Measurements from ENCODE around the gene TOM1.

TOM1 gene

DNA sequence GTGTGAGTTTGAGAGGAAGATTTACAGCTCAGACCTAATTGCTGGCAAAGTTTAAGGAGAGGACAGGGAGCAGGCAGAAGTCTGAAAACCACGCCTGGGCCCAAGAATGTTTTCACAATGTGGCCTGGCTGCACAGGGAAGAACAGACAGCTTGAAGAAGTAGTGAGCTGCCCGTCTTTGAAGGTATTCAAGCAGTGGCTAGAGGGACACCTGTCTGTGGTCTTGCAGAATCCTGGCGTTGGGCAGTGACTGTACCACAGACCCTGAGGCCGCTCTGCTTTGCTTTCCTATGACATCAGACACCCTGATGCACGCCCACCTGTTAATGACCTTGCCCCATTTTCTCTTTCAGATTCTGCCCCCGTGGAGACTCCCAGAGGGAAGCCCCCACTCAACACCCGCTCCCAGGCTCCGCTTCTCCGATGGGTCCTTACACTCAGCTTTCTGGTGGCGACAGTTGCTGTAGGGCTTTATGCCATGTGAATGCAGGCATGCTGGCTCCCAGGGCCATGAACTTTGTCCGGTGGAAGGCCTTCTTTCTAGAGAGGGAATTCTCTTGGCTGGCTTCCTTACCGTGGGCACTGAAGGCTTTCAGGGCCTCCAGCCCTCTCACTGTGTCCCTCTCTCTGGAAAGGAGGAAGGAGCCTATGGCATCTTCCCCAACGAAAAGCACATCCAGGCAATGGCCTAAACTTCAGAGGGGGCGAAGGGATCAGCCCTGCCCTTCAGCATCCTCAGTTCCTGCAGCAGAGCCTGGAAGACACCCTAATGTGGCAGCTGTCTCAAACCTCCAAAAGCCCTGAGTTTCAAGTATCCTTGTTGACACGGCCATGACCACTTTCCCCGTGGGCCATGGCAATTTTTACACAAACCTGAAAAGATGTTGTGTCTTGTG lies 93.7 kb downstream of the TOM1 start:
- no peak for DNase-seq

DNA sequence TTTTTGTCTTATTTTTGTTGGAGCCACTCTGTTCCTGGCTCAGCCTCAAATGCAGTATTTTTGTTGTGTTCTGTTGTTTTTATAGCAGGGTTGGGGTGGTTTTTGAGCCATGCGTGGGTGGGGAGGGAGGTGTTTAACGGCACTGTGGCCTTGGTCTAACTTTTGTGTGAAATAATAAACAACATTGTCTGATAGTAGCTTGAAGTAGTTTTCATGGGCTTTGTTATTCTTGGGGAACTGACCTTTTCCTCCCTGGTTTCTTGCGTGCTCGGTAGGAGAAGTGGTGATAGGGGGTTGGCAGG lies 94.3 kb downstream of the TOM1 start:
- no peak for DNase-seq

DNA sequence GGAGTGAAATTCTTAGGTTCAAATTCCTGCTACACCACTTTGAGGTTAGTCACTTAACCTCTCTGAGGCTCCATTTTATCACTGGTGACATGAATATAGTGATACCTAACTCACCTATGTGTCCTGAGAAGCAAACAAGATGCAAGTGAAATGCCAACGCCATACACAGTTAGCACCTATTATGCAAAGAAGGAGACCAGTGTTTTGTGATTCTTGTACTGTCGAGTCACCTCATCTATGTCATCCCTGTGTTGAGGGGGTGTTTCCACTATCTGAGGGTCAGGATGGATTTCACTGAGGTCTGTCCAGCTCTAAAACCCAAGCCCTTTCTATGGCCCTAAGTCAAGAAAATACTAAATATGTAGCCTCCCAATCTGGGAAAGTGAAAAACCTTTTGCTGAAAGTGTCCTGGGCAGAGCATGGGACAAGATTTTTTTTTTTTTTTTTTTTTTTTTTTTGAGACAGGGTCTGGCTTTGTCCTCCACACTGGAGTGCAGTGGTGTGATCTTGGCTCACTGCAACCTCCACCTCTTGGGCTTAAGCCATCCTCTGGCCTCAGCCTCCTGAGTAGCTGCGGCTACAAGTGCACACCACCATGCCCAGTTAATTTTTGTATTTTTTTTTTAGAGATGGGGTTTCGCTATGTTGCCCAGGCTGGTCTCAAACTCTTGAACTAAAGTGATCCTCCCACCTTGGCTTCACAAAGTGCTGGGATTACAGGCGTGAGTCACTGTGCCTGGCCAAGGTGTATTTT lies 95.3 kb downstream of the TOM1 start:
- DNase-seq: no peak

GRCh38 chr22:35396622-35397021 lies 96.9 kb downstream of the TOM1 start:
- DNase-seq: peak in 2 of 56 donors; percentile 9 to 18

DNA sequence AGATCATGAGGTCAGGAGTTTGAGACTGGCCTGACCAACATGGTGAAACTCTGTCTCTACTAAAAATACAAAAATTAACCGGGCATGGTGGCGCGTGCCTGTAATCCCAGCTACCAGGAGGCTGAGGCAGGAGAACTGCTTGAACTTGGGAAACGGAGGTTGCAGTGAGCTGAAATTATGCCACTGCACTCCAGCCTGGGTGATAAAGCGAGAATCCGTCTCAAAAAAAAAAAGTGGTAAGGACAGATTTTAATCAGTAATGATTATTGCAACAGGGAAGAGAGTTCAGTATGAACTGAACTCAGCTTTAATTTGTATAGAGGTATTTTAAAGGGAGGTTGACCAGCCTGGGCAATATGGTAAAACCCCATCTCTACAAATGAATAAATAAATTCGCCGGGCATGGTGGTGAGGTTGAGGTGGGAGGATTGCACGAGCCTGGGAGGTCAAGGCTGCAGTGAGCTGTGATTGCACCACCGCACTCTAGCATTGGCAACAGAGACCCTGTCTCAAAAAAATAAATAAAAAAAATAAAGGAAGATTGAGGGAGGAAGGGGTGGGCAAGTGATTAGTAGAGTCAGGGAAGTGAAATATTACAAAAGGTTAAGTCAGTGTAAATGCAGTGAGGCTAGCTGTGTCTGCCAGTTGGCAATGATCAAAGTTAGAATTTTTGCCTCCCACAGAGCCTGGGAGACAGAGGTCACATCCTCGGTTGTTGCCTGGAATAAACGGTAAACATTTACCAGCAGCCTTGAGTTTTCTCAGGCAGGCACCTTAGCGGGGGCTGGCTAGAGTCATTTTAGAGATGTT lies 97.6 kb downstream of the TOM1 start:
- DNase-seq: no peak
